PFSK-1 (cell line): Measurements from ENCODE around the gene EPB41L4A.

Source experiments
- FOXP2 ChIP-seq: optimal IDR thresholded peaks from 2 replicates; pipeline ENCODE3; 2011; ENCODE audit warnings: borderline replicate concordance, control low read depth, inconsistent platforms; ENCODE audit not compliant: insufficient read depth; ENCODE audit errors: extremely low read length, extremely low read depth
- POLR2AphosphoS5 ChIP-seq: IDR thresholded peaks from 2 replicates; pipeline ENCODE4 v1.6.1; 2012; ENCODE audit warnings: low read depth, mild to moderate bottlenecking, control low read depth, low read length, moderate library complexity
- SIN3A ChIP-seq: IDR thresholded peaks from 2 replicates; pipeline ENCODE4 v1.6.1; 2012; ENCODE audit warnings: mild to moderate bottlenecking, low read length, moderate library complexity, borderline replicate concordance; ENCODE audit not compliant: insufficient read depth
- TAF1 ChIP-seq: IDR thresholded peaks from 2 replicates; pipeline ENCODE4 v1.6.1; 2012; ENCODE audit warnings: low read length, control low read depth, borderline replicate concordance; ENCODE audit not compliant: insufficient read depth
- TF ChIP-seq, protein P1 (sequence below), 2 experiments: IDR thresholded peaks; 2 replicates each; pipeline versions ENCODE4 v1.6.1 to v1.8.0; 2011 to 2012; ENCODE audit warnings: low read depth in 2 of 2, low read length in 2 of 2, control low read depth in 1 of 2, inconsistent platforms in 1 of 2, mild to moderate bottlenecking in 1 of 2, moderate library complexity in 1 of 2; ENCODE audit not compliant: insufficient read depth in 1 of 2

Gene EPB41L4A

GRCh38 chr5:112403069-112403468 is 16.0 kb downstream of the EPB41L4A start:
- TF ChIP-seq FOXP2 (no peak), SIN3A (no peak), TAF1 (no peak), POLR2AphosphoS5 (no peak)
- TF ChIP-seq, protein P1, sequence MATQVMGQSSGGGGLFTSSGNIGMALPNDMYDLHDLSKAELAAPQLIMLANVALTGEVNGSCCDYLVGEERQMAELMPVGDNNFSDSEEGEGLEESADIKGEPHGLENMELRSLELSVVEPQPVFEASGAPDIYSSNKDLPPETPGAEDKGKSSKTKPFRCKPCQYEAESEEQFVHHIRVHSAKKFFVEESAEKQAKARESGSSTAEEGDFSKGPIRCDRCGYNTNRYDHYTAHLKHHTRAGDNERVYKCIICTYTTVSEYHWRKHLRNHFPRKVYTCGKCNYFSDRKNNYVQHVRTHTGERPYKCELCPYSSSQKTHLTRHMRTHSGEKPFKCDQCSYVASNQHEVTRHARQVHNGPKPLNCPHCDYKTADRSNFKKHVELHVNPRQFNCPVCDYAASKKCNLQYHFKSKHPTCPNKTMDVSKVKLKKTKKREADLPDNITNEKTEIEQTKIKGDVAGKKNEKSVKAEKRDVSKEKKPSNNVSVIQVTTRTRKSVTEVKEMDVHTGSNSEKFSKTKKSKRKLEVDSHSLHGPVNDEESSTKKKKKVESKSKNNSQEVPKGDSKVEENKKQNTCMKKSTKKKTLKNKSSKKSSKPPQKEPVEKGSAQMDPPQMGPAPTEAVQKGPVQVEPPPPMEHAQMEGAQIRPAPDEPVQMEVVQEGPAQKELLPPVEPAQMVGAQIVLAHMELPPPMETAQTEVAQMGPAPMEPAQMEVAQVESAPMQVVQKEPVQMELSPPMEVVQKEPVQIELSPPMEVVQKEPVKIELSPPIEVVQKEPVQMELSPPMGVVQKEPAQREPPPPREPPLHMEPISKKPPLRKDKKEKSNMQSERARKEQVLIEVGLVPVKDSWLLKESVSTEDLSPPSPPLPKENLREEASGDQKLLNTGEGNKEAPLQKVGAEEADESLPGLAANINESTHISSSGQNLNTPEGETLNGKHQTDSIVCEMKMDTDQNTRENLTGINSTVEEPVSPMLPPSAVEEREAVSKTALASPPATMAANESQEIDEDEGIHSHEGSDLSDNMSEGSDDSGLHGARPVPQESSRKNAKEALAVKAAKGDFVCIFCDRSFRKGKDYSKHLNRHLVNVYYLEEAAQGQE (IDR thresholded peaks at IDR 0.05; ENCODE audit: insufficient read depth in 1 of 2, low read depth in 2 of 2, low read length in 2 of 2) = no peak

GRCh38 chr5:112401924-112402323 is 17.2 kb downstream of the EPB41L4A start:
- TF ChIP-seq POLR2AphosphoS5 (no peak), SIN3A (no peak), FOXP2 (no peak), TAF1 (no peak)
- TF ChIP-seq, protein P1 (IDR thresholded peaks at IDR 0.05; ENCODE audit: insufficient read depth in 1 of 2, low read depth in 2 of 2, low read length in 2 of 2) = no peak

DNA sequence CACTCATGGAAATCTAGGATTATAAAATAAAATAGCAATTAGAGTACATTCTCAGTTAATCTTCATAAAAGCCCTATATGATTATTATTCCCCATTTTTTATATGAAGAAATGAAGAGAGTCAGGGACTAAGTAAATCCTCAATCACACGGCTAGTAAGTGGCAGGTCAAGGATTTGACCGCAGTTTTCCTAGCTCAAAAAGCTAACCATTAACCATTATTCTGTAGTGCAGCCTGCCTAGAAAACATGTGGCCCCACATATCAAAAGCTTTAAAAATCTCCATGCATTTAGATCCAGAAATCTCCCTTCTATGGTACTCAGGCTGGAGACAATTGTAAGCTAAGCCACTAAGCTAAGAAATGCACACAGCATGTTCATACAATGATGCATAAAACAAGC is 21.4 kb downstream of the EPB41L4A start:
- TF ChIP-seq SIN3A (no peak), POLR2AphosphoS5 (no peak)
- TF ChIP-seq, protein P1 (IDR thresholded peaks at IDR 0.05; ENCODE audit: insufficient read depth in 1 of 2, low read depth in 2 of 2, low read length in 2 of 2) = no peak

GRCh38 chr5:112396430-112396829 is 22.6 kb downstream of the EPB41L4A start:
- TF ChIP-seq, protein P1 (IDR thresholded peaks at IDR 0.05; ENCODE audit: insufficient read depth in 1 of 2, low read depth in 2 of 2, low read length in 2 of 2) = no peak

GRCh38 chr5:112390327-112390726 is 28.8 kb downstream of the EPB41L4A start:
- TF ChIP-seq SIN3A = no peak
- TF ChIP-seq, protein P1 (IDR thresholded peaks at IDR 0.05; ENCODE audit: insufficient read depth in 1 of 2, low read depth in 2 of 2, low read length in 2 of 2) = no peak
- no peak for TF ChIP-seq FOXP2
- no peak for TF ChIP-seq TAF1
- no peak for TF ChIP-seq POLR2AphosphoS5
